GM12875 (cell line): Measurements from ENCODE around the gene ATRNL1.

ENCODE experiments used
- H3K4me3 ChIP-seq: one replicate; pipeline ENCODE4 v1.5.1; 2011; ENCODE audit warnings: low read depth, low read length, control low read depth
- TF ChIP-seq, protein P1 (sequence below): IDR thresholded peaks from 2 replicates; pipeline ENCODE4 v1.5.1; 2011; ENCODE audit warnings: low read depth, mild to moderate bottlenecking, control low read depth, inconsistent platforms, low read length, moderate library complexity, borderline replicate concordance; ENCODE audit not compliant: insufficient read depth

The ATRNL1 gene

DNA sequence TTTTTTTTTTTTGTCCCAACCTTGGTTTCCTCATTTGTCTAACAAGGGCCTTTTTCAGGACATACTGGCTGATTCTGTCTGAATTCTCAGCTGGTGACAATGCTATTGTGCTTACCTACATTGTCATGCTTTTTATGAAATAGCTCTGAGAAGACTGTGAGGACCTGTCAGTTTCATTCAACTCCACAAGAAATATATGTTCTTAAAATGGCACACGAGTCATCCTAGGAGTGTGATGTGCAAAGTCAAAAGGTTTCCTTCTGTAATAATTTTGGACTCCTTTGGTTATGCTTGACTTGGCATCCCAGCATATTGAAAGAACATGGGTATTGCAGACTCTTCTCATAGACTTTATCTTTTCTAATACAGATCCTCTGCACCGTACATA lies 863.8 kb downstream of the ATRNL1 start:
- H3K4me3 ChIP-seq, result no peak overlapping the region
- TF ChIP-seq, protein P1, sequence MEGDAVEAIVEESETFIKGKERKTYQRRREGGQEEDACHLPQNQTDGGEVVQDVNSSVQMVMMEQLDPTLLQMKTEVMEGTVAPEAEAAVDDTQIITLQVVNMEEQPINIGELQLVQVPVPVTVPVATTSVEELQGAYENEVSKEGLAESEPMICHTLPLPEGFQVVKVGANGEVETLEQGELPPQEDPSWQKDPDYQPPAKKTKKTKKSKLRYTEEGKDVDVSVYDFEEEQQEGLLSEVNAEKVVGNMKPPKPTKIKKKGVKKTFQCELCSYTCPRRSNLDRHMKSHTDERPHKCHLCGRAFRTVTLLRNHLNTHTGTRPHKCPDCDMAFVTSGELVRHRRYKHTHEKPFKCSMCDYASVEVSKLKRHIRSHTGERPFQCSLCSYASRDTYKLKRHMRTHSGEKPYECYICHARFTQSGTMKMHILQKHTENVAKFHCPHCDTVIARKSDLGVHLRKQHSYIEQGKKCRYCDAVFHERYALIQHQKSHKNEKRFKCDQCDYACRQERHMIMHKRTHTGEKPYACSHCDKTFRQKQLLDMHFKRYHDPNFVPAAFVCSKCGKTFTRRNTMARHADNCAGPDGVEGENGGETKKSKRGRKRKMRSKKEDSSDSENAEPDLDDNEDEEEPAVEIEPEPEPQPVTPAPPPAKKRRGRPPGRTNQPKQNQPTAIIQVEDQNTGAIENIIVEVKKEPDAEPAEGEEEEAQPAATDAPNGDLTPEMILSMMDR, result no peak

DNA sequence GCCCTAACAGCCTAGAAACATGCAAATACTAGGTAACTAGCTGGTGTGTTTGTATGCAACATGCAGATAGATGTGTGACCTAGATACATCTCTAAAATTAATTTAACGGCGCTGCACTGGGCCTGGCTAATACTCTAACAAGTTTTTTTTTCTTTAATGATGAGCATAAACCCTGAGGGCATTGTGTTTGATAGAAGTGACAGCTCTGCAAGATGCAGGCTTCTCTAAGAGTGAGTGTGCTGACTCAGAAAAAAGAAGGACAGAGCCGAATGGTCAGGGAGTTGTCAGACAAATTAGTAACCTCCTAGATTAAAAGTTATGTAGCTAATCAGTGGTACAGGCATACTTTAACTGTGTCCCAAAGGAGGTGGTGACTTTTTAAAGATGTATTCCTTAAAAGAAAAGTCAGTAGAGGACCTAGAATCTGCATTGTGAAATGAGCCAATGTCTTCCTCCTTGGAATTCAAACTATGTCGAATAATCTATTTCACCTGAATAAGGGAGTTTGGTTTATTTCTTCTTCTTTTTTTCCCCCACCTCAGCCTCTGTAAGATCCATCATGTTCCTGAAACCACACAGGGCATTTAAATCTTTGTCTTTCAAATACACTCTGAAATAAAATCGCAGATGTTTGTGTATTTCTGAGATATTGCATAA lies 864.7 kb downstream of the ATRNL1 start:
- no peak overlapping the region for H3K4me3 ChIP-seq
- TF ChIP-seq, protein P1, result no peak

DNA sequence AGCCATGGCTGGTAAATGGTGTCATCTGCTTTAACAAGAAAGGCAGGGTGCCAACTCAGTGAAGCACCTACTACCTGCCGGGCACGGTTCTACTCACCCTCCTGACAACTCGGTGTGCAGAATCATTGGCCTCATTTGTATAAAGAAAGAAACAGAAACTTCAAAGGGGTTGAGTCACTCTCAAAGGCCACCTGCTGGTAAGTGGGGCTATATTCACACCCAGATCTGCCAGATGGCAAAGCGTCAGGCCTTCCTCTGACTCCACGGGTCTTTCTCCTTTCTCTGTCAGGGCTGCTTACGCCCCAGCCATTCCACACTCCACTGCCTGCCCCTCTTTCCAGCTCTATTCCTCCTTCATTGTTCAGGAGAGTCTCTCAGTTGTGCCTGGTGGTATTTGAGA lies 870.7 kb downstream of the ATRNL1 start:
- no peak overlapping the region for H3K4me3 ChIP-seq
- TF ChIP-seq, protein P1, result no peak

DNA sequence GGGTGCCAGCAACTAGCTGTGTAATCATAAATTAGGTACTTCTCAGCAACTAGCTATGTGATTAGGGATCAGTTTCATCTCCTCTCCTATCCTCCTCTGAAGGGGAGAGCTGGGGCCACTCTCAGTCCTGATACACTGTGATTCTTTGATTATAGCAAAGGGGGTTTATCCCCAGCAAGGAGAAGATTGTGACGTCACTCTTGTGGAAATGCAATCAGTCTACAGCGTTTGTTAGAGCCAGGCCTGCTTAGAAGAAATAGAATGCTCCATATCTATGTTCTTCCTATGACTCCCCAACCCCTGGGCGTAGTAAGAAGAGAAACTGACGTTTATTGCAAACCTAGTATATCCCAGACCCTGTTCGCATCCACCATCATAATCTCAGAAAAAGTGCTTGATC lies 871.7 kb downstream of the ATRNL1 start:
- TF ChIP-seq, protein P1, result no peak

DNA sequence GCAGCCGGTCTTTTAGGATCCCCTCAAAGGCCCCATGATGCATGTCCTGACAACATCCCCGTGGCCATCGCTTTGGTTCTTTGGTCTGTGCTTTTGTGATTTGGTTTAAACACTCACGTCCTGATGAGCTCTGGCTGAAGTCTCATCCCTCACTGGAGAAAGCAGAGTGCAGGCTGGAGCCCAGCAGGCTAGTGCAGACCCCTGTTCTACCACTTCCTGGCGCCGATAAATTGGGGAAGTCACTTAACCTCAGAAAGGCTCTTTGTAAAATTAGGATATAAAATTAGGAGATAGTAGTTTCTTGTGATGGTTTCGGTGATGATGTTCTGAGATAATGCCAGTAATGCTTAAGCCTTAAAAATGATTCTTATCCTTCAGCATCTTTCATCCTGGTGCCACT lies 872.2 kb downstream of the ATRNL1 start:
- TF ChIP-seq, protein P1, result no peak
- no peak overlapping the region for H3K4me3 ChIP-seq

More for the DNA sequence above, 871.7 kb downstream of the ATRNL1 start:
- no peak overlapping the region for H3K4me3 ChIP-seq

DNA sequence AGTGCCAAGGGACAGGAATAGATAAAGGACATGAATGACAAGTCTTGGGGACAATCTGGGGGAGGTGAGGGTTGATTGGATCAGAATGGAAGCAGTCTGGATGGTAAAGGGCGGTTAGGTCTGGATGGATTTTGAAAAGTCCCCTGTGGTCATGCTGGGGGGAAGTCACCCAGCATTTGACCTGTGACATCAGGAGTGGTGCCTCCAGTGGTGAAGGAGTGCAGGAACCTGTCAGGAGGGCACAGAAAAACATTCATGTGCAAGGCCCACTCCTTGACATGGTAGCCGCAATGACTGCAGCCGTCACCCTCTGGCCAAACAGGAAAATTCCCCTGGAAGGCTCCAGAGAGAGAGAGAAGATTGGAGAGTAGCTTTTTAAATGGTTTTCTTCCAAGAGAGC lies 875.1 kb downstream of the ATRNL1 start:
- TF ChIP-seq, protein P1, result no peak
- no peak overlapping the region for H3K4me3 ChIP-seq

DNA sequence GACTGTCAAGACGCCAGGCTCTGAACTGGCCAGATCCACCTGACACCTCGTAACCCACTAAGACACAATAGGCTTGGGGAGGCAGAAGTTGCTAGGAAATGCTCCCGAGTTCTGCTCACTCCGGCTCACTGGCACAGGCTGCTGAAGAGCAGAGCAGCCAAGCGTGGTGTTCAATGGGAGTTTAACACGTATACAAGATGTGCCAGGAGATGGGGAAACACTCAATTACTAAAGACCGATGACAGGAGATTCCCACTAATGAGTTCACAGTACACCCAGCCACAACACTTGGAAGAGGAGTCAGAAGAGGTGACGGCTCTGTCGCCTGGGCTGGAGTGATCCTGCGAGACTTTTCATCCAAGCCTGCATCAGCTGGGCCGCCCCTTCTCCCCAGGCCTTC lies 876.4 kb downstream of the ATRNL1 start:
- TF ChIP-seq, protein P1, result no peak
- H3K4me3 ChIP-seq, result no peak overlapping the region
